ENCODE data around the gene WDFY3.

Gene WDFY3

DNA sequence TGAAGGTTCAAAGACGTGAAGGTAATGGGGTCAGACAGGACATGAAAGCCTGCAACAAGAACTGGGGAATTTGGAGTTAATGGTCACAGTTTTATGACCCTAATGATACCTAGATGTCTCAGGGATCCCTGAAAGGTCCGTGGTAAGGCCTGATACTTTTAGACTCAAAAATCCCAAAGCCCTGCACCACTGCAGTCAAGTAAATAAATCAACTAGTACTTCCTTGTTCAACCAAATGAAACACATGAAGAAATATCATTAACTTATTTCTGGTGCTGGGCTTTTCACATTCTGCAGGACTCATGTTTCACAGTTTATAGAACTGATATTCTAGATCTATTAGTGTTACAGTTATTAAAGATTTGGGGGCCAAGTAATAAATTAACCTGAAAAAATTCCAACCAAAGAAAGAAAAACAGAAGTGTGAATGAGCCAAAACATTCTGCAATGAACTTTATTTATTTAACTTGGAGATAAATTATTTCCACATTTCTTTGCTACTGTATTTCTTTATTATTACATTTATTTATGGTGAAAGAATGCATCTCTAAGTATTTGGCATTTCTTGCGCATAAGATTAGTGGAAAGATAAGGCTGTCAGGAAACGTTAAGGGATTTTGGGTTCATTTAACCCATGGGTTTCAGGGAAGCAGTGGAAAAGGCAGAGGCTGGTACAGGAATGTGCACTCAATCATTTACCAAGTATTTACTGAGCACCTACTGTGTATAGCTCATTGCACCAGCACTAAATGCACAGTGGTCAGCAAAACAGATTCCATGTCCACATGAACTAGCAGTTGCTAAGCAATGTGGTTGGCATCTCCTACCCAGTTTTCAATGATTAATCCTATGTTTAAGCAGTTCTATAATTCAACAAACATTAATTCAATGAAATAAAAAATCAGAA lies 8.7 kb downstream of the WDFY3 start:
- Mint-ChIP-seq H3K4me3 (no peak overlapping the region), H3K36me3 (no peaks in the 10 kb centered on the region), H3K27ac (no peak overlapping the region), H3K4me1 (no peaks in the 10 kb centered on the region), H3K9me3 (no peaks in the 10 kb centered on the region)
- ATAC-seq (no peak), DNase-seq (ENCODE audit: low spot score in 2 of 2) (no peak)

DNA sequence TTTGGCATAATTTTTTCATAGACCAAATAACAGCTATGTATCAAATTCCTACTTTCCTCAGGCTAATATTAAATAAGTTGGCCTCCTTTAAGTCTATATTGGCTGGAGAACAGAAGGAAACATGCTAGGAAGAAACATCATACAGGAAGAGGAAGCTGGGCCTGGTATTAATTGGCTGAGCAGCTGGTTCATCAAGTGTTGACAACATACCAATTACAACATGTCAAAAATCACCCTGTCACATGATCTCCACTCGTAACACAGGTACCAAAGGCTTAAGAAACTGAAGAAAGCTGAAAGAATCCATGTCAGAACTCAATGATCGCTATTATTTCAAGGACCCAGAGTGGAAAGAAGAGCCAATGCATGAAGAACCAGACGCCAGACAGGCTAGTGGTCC lies 10.5 kb downstream of the WDFY3 start:
- ATAC-seq (no peak), DNase-seq (ENCODE audit: low spot score in 2 of 2) (no peak)
- no peaks in the 10 kb centered on the region for H3K9me3 Mint-ChIP-seq
- no peak overlapping the region for H3K27ac Mint-ChIP-seq
- H3K36me3 Mint-ChIP-seq: no peaks in the 10 kb centered on the region
- H3K4me1 Mint-ChIP-seq: no peaks in the 10 kb centered on the region
- no peak overlapping the region for H3K4me3 Mint-ChIP-seq

DNA sequence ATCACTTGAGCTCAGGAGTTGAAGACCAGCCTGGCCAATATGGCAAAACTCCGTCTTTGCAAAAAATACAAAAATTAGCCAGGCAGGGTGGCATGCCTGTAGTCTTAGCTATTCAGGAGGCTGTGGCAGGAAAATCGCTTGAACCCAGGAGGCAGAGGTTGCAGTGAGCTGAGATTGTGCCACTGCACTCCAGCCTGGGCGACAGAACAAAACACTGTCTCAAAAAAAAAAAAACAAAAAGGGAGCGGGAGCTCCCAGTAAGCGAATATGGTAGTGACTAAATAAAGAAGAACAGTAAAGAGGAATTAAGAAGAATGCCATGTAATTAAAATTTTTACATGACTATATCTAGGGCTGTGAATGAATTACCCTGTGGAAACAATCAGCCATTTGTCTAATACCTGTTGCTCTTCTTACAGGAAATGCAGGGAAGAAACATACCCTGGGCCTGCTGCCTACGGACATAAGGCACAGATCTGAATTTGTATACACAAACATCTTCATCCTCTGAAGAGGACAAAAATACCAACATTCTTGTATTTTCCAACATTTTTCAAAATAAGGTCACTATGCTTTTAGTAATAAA lies 11.4 kb downstream of the WDFY3 start:
- Mint-ChIP-seq H3K9me3 (no peaks in the 10 kb centered on the region), H3K36me3 (no peaks in the 10 kb centered on the region), H3K4me1 (no peaks in the 10 kb centered on the region), H3K4me3 (no peak overlapping the region), H3K27ac (no peak overlapping the region)
- ATAC-seq (no peak), DNase-seq (ENCODE audit: low spot score in 2 of 2) (no peak)

DNA sequence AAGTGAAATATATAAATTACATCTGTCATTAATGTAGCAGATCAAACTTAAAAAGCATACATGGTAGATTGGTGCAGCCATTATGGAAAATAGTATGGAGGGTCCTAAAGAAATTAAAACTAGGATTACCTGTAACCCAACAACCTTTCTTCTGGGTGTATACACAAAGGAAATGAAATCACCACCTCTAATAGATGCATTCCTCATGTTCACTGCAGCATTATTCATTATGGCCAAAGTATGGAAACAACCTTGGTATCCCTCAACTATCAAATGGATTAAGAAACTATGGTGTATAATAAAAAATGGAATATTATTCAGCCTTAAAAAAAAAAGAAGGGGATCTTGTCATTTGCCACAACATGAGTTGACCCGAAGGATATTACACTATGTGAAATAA lies 13.7 kb downstream of the WDFY3 start:
- peaks cover 4% of the 10 kb centered on the region for H3K9me3 Mint-ChIP-seq
- H3K4me3 Mint-ChIP-seq: no peak overlapping the region

DNA sequence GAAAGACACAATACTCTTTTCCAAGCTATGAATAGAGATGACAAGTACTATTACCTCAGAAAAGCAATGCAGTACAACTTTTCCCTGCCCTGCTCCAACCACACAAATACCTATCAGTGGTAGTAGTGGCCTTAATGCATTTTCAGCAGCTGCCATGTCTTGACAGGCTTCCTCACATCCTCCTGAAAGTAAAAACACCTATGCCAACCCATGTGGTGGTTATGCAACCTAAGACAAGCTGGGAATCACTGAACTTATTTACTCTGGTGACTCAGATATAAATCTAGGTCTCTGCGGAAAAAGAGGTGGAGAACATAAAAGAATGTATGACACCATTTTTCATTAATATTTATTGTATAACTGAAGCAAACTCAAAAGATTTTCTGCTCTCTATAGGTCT lies 14.5 kb downstream of the WDFY3 start:
- Mint-ChIP-seq H3K27ac (no peak overlapping the region), H3K36me3 (no peaks in the 10 kb centered on the region), H3K4me1 (no peaks in the 10 kb centered on the region), H3K9me3 (peaks cover 4% of the 10 kb centered on the region), H3K4me3 (no peak overlapping the region)
- no peak for ATAC-seq
- no peak for DNase-seq (ENCODE audit: low spot score in 2 of 2)

More for the DNA sequence above, 13.7 kb downstream of the WDFY3 start:
- no peaks in the 10 kb centered on the region for H3K4me1 Mint-ChIP-seq
- no peak for DNase-seq (ENCODE audit: low spot score in 2 of 2)
- no peaks in the 10 kb centered on the region for H3K36me3 Mint-ChIP-seq
- no peak for ATAC-seq
- no peak overlapping the region for H3K27ac Mint-ChIP-seq

DNA sequence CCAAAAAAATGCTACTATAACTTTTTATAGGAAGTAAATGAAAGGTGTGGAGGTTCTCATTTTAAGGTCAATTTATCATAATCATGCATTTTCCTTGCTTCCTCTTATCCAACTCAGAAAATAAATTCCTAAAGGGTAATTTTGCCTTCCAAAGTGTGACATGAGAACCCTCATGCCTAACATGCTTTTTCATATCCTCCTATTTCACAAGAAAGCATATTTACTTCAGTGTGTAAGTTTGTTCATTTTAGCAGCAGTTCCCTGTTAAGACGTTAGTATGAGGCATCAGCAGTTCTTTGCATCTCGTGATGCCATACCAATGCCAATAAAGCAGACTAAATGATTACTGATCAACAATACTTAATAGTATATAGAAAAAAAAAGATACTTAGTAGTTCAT lies 18.4 kb downstream of the WDFY3 start:
- H3K27ac Mint-ChIP-seq: no peak overlapping the region
- no peaks in the 10 kb centered on the region for H3K36me3 Mint-ChIP-seq
- no peak for DNase-seq (ENCODE audit: low spot score in 2 of 2)
- no peak overlapping the region for H3K4me3 Mint-ChIP-seq
- no peaks in the 10 kb centered on the region for H3K4me1 Mint-ChIP-seq
- ATAC-seq: no peak
- H3K9me3 Mint-ChIP-seq: peaks cover 4% of the 10 kb centered on the region

DNA sequence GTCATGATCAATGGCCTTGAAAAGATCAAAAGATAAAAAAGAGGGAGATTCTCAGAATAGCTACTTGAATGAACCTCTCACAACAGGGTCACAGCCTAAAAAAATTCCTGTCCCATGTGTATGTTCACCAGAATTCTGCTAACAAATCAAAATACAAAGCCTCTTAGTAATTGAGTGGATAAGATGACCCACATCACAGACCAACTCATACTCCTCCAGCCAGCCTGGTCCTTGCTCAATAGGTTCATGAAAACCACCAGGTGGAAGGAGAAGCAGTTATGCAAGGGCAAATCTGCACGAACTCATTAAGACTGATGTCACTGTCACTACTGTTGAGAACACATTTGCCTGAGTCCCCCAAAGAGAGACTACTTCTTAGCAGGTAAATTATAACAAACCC lies 21.5 kb downstream of the WDFY3 start:
- H3K4me3 Mint-ChIP-seq: no peak overlapping the region
- no peak for DNase-seq (ENCODE audit: low spot score in 2 of 2)

DNA sequence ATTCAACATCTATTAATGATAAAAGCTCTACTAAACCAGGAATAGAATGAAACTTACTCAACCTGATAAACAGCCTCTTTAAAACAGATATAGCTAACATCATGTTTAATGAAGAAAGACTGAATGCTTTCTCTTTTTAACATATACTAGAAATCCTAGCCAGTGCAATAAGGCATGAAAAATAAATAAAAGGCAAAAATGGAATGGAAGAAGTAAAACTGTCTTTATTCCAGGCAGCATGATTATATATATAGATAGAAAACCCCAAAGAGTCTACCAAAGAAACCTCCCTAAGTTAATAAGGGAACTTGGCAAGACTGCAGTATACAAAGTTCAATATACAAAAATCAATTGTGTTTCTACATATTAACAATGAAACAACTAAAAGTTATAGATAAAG lies 25.5 kb downstream of the WDFY3 start:
- no peak overlapping the region for H3K27ac Mint-ChIP-seq
- H3K4me3 Mint-ChIP-seq: no peak overlapping the region
- no peaks in the 10 kb centered on the region for H3K36me3 Mint-ChIP-seq
- DNase-seq (ENCODE audit: low spot score in 2 of 2) (no peak), ATAC-seq (no peak)
- H3K9me3 Mint-ChIP-seq: peaks cover 16% of the 10 kb centered on the region
- no peaks in the 10 kb centered on the region for H3K4me1 Mint-ChIP-seq

More for the DNA sequence above, 21.5 kb downstream of the WDFY3 start:
- Mint-ChIP-seq H3K9me3 (peaks cover 5% of the 10 kb centered on the region), H3K27ac (no peak overlapping the region), H3K36me3 (no peaks in the 10 kb centered on the region), H3K4me1 (no peaks in the 10 kb centered on the region)
- ATAC-seq: no peak

DNA sequence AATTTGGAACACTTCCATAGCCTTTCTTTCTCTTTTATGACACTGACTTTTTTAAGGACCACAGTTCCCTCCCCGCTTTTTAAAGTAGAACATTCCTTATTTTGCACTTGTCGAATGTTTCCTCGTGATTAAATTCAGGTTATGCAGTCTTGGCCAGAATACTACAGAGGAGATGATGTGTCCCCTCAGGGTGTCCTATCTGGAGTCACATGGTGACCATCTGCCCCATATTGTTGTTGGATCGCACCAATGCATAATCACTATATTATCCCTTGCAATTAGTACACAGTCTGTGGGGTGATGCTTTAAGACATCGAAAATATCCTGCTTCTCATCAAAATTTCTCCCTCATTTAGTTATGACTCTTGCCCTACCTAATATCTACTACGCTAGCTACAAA lies 27.4 kb downstream of the WDFY3 start:
- no peak overlapping the region for H3K4me3 Mint-ChIP-seq

DNA sequence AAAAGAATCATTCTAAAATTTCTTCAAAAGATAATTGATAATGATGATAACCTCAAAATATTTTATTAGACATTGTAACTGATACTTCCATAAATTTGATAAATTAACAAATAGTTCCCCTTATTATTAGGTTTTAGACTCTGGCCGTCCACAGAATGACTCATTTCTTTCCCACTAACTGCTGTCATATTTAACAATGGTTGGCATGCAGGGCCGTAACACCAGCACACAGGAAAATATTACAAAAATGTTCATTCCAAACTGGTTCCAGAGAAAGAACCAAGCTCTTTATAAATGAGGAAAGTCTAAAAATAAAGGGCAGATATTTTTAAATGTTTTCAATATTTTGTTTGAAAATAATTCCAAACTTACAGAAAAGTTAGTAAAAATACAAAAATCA lies 28.2 kb downstream of the WDFY3 start:
- ATAC-seq (no peak), DNase-seq (ENCODE audit: low spot score in 2 of 2) (no peak)
- Mint-ChIP-seq H3K4me3 (no peak overlapping the region), H3K4me1 (no peaks in the 10 kb centered on the region), H3K9me3 (peaks cover 16% of the 10 kb centered on the region), H3K36me3 (no peaks in the 10 kb centered on the region), H3K27ac (no peak overlapping the region)

More for the DNA sequence above, 27.4 kb downstream of the WDFY3 start:
- no peak for ATAC-seq
- Mint-ChIP-seq H3K36me3 (no peaks in the 10 kb centered on the region), H3K27ac (no peak overlapping the region), H3K9me3 (peaks cover 16% of the 10 kb centered on the region), H3K4me1 (no peaks in the 10 kb centered on the region)
- DNase-seq (ENCODE audit: low spot score in 2 of 2): no peak

DNA sequence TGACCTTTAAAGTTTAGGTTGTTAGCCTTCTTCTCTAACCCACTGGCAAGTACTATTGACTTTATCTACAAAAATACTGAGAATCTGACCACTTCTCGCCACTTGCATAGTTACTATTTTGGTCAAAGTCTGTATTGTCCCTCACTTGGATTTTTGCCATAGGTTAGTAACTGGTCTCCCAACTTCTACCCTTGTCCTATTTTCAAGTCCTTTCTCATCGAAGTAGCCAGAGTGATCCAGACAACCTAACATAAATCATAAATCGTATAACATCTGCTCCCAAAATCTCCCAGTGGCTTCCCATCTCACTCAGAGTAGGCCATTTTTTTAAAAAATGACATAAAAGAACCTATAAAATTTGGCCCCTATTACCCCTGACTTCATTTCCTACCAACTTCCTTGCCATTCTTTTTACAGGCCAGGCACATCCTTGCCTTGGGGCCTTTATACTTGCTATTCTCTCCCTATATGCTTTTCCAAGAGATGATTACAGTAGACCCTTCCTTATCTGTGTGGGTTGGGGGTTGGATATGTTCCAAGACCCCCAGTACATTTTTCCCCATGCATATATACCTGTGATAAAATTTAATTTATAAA lies 29.0 kb downstream of the WDFY3 start:
- Mint-ChIP-seq H3K4me1 (no peaks in the 10 kb centered on the region), H3K4me3 (no peak overlapping the region), H3K36me3 (no peaks in the 10 kb centered on the region), H3K9me3 (peaks cover 16% of the 10 kb centered on the region), H3K27ac (no peak overlapping the region)
- ATAC-seq: no peak
- DNase-seq (ENCODE audit: low spot score in 2 of 2): no peak

DNA sequence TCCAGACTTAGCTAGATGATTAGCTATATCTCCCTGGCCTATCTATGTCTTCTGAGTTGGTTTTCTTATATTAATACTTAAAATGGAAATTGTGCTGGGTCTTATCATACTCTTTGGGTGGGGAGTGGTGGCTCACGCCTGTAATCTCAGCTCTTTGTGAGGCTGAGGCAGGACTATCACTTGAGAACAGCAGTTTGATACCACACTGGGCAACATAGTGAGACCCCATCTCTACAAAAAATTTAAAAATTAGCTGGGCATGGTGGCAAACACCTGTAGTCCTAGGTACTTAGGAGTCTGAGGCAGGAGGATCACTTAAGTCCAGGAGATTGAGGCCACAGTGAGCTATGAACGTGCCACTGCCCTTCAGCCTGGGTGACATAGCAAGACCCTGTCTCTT lies 30.4 kb downstream of the WDFY3 start:
- ATAC-seq (no peak), DNase-seq (ENCODE audit: low spot score in 2 of 2) (no peak)
- Mint-ChIP-seq H3K4me3 (no peak overlapping the region), H3K9me3 (peaks cover 16% of the 10 kb centered on the region), H3K27ac (no peak overlapping the region), H3K4me1 (no peaks in the 10 kb centered on the region), H3K36me3 (no peaks in the 10 kb centered on the region)

DNA sequence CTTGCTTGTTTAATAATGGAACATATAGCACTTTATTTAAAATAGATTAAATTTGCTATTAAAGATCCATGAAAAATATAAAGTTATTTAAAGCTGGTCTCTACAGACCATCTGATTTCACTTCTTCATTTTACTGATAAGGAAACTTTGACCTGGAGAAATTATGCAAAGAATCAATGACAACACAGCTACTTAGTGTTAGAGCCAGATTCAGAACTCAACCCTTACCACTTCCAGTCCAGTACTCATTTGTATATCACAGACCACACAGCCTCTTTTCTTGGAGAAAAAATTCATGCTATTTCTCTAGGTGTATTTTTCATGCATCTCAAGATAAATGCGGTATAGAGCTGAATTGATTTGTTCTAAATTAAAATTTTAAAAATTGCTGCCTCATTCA lies 34.0 kb downstream of the WDFY3 start:
- Mint-ChIP-seq H3K36me3 (no peaks in the 10 kb centered on the region), H3K9me3 (peaks cover 5% of the 10 kb centered on the region), H3K4me3 (no peak overlapping the region), H3K4me1 (no peaks in the 10 kb centered on the region), H3K27ac (no peak overlapping the region)
- no peak for DNase-seq (ENCODE audit: low spot score in 2 of 2)
- ATAC-seq: no peak

DNA sequence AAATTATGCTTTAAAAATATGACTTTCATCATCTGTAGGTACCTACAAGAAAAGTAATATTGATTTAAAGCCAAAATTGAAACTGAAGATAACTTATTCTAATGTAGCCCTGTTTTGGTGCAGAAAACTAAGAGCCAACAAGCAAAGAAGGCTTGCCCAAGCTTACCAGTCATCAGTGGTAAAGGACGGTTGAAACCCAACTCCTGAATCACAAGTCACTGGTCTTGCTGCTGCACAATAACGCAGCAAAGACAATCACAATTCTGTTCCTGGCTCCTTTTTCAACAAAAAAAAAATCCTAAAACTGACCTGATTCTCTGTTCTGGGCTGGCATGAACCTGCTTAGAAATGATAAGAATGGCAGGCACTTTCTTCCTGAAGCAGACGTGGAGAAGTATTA lies 34.5 kb downstream of the WDFY3 start:
- DNase-seq (ENCODE audit: low spot score in 2 of 2) (no peak), ATAC-seq (no peak)
- H3K9me3 Mint-ChIP-seq: peaks cover 2% of the 10 kb centered on the region
- no peak overlapping the region for H3K4me3 Mint-ChIP-seq
- H3K27ac Mint-ChIP-seq: no peak overlapping the region
- no peaks in the 10 kb centered on the region for H3K36me3 Mint-ChIP-seq
- no peaks in the 10 kb centered on the region for H3K4me1 Mint-ChIP-seq

DNA sequence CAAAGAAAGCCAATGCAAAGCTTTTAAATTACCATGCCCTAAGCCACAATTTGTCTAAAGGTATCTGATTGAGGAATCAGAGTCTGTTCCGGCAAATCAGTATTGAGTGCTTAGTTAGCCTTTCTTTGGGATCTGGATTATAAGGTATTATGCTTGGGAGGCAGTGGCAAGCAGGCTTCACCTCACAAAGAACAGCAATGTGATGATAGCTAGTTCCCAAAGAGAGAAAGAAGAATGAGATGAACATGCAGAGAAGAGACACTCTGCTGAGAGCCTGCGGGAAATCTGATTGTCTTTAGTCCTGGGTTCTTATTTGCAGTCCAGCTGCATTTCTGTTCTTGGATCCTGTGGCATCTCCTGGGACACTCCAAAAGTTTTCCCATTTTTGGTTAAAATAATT lies 35.2 kb downstream of the WDFY3 start:
- Mint-ChIP-seq H3K9me3 (no peaks in the 10 kb centered on the region), H3K4me1 (no peaks in the 10 kb centered on the region), H3K36me3 (no peaks in the 10 kb centered on the region), H3K4me3 (no peak overlapping the region), H3K27ac (no peak overlapping the region)
- ATAC-seq (no peak), DNase-seq (ENCODE audit: low spot score in 2 of 2) (no peak)

DNA sequence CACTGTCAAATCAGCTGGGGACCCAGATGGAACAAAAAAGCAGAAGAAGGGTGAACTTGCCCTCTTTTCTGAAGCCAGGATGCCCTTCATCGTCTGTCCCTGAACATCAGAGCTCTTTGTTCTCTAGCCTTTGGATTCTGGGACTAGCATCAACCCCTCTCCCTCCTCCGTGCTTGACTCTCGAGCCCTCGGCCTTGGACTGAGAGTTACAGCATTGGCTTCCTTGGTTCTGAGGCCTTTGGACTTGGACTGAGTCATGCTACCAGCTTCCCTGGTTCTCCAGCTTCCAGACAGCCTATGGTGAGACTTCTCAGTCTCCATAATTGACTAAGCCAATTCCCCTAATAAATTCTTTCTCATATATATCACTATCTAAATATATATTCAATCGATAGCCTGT lies 38.4 kb downstream of the WDFY3 start:
- no peak for DNase-seq (ENCODE audit: low spot score in 2 of 2)
- Mint-ChIP-seq H3K9me3 (peaks cover 4% of the 10 kb centered on the region), H3K36me3 (no peaks in the 10 kb centered on the region), H3K4me3 (no peak overlapping the region), H3K4me1 (no peaks in the 10 kb centered on the region), H3K27ac (no peak overlapping the region)
- no peak for ATAC-seq
